AG09319 (cell line): ENCODE results near the gene PIP5K1B.
A peak's percentile ranks its signal among the peaks of the same experiment; 100 is the strongest.

Experiments used
- DNase-seq: peaks from one replicate; pipeline ENCODE4 v3.0.0-alpha.2; 2010; ENCODE audit warnings: low read depth; ENCODE audit errors: extremely low read depth
- CTCF ChIP-seq: IDR thresholded peaks from 2 replicates; pipeline ENCODE4 v1.5.1; 2011; ENCODE audit warnings: low read depth, mild to moderate bottlenecking, inconsistent platforms, low read length, moderate library complexity

The PIP5K1B gene

DNA sequence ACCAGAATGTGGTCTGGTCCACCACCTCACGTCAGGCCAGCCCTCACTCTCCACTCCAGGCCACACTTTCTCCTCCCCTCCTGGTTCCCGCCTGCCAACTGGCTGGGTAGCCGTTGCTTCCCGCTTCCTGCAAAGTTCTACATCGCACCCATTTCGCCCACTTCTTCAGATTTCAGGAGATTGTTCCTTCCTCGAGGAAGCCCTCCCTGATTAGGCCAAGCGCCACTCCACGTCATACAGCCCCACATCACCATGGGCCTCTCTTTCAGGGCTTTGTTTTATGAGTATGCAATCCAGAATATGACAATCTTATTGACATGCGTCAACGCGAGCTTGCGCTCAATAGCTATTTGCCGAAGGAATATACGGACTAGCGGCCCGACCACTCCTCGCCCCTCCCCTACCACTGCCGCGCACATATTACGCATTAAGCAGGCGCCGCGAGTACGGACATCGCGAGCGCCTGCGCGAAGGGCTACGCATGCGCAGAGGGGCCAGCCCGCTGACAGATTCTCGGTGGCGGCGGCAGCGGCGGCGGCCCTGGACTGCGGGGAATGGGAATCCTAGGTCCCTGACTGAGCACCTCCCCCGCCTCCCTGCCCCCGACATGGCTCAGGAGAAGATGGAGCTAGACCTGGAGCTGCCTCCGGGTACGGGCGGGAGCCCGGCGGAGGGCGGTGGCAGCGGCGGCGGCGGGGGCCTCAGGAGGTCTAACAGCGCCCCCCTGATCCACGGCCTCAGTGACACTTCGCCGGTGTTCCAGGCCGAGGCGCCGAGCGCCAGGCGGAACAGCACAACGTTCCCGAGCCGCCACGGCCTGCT lies 74.7 kb downstream of the PIP5K1B start:
- DNase-seq = peak; percentile 90
- peak; percentile 27 for TF ChIP-seq CTCF

GRCh38 chr9:68780380-68780712 lies 75.3 kb downstream of the PIP5K1B start:
- DNase-seq = no peak
- no peak for TF ChIP-seq CTCF

DNA sequence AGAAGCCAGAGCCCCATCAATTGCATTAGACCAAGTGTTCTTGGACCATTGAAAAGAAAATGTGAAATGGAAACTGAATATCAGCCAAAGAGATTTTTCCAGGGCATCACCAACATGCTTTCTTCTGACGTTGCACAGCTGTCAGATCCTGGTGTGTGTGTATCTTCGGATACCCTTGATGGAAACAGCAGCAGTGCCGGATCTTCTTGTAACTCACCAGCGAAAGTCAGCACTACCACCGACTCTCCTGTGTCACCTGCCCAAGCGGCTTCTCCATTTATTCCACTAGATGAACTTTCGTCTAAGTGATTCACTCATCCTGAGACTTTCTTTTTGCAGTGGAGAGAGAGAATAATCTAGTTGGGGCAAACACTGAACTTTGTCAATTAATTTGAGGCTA lies 75.7 kb downstream of the PIP5K1B start:
- DNase-seq = no peak
- no peak for TF ChIP-seq CTCF

GRCh38 chr9:68781928-68782327 lies 76.9 kb downstream of the PIP5K1B start:
- TF ChIP-seq CTCF = no peak
- DNase-seq = no peak

- no peak for TF ChIP-seq CTCF
- DNase-seq = no peak
Observed at GRCh38 chr9:68782546-68782945, 77.5 kb downstream of the PIP5K1B start.

DNA sequence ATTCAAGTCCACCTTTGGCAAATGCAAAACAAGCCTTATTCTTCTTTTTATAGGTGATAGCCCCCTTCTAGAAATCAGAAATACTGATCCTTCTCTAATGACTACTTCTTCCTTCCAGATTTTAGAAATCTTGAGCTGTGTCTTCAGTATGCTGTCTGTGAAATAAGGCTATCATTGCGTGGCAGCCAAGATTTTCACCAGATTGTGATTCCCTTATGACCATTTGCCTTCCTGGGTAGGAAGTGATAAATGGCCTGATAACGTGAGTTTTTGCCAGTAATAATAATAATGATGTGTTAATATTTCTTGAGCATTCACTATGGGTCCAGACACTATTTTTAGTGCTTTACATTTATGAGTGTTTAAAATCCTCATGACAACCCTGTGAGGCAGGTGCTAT lies 80.9 kb downstream of the PIP5K1B start:
- no peak for DNase-seq
- no peak for TF ChIP-seq CTCF

- no peak for DNase-seq
- no peak for TF ChIP-seq CTCF
Observed at GRCh38 chr9:68791169-68791568, 86.1 kb downstream of the PIP5K1B start.
